ENCODE results near the gene ARIH1. TPM values are rescaled to one million over a fixed set of nuclear protein-coding genes. Genes with fewer than 3 reads are reported as not detected.
A peak's percentile ranks its signal among the peaks of the same experiment; 100 is the strongest.

Gene ARIH1
- total and polyA plus RNA-seq, 10 of the 15 experiments (the other 5 are each of a cell fraction or from before 2014, with no cell fraction given) = 14.7 to 99.5 (median 26.5) TPM

DNA sequence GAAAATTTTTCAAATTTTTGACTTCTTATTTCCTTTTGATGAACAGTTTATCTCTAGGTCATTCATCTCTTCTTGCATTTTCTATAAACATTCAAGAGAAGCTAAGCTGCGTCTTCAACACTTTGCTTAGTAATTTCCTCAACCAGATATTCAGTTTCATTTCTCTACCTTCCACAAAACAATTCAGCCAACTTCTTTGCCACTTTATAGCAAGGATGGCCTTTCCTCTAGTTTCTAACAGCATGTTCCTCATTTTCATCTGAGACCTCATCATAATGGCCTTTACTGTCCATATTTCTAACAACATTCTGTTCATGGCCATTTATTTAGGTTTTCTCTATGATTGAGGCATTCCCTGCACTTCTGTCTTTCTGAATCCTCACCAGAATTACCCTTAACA is 90.0 kb downstream of the ARIH1 start:
- Histone ChIP-seq H3K4me2 (ENCODE audit: control insufficient read depth, insufficient read depth) (no peak overlapping the region), H3K9ac (ENCODE audit: control insufficient read depth, insufficient read depth, low read length) (no peak overlapping the region), H2AFZ (ENCODE audit: control insufficient read depth, low read depth, low read length) (no peak overlapping the region), H3K36me3 (ENCODE audit: control insufficient read depth in 2 of 2, insufficient read depth in 2 of 2, low read length in 1 of 2) (peaks cover 0 to 15% of the 10 kb centered on the region in 2 experiments), H3K27me3 (replicated peaks in 1 of 2; ENCODE audit: control insufficient read depth in 2 of 2, insufficient read depth in 2 of 2, low read length in 1 of 2) (no peaks in the 10 kb centered on the region), H3K79me2 (ENCODE audit: control insufficient read depth, insufficient read depth, low read length) (no peaks in the 10 kb centered on the region; the same call in 1 of the 2 replicates), H4K20me1 (ENCODE audit: control insufficient read depth, insufficient read depth) (no peaks in the 10 kb centered on the region), H3K4me3 (no peak overlapping the region), H3K9me3 (replicated peaks; ENCODE audit: control insufficient read depth, insufficient read depth, low read length) (no peaks in the 10 kb centered on the region), H3K4me1 (ENCODE audit: control insufficient read depth, insufficient read depth, low read length) (no peaks in the 10 kb centered on the region), H3K27ac (ENCODE audit: control insufficient read depth, insufficient read depth) (no peak overlapping the region)
- intact Hi-C loops (cut with micrococcal nuclease; ENCODE audit: unreplicated experiment) = no loop called here
- peak; percentile 7 for FAIRE-seq
- ChIA-PET RAD21 (ENCODE audit: unreplicated experiment) (no interaction called here), CTCF (no interaction called here), POLR2A (interaction anchor here (0.6 kb wide), 1 partner anchor 385 kb away, joined by 3 read pairs; no protein-coding TSS in a partner anchor), SMC1A (ENCODE audit: uncharacterized antibody, unreplicated experiment) (no interaction called here)
- TF ChIP-seq MTA2 (IDR thresholded peaks at IDR 0.05; ENCODE audit: low read depth) = no peak
- no peak for TF ChIP-seq BACH1 (IDR thresholded peaks at IDR 0.05; ENCODE audit: borderline replicate concordance)
- TF ChIP-seq RELA (IDR thresholded peaks at IDR 0.05; ENCODE audit: borderline replicate concordance, partially characterized antibody) = no peak
- TF ChIP-seq, protein P1, sequence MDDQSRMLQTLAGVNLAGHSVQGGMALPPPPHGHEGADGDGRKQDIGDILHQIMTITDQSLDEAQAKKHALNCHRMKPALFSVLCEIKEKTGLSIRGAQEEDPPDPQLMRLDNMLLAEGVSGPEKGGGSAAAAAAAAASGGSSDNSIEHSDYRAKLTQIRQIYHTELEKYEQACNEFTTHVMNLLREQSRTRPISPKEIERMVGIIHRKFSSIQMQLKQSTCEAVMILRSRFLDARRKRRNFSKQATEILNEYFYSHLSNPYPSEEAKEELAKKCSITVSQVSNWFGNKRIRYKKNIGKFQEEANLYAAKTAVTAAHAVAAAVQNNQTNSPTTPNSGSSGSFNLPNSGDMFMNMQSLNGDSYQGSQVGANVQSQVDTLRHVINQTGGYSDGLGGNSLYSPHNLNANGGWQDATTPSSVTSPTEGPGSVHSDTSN (IDR thresholded peaks at IDR 0.05; ENCODE audit: insufficient replicate concordance, low read depth, low read length) = no peak
- no peak for TF ChIP-seq BHLHE40 (IDR thresholded peaks at IDR 0.05; ENCODE audit: borderline replicate concordance in 1 of 2, low read depth in 2 of 2, low read length in 1 of 2)
- no peak for TF ChIP-seq KLF5 (IDR thresholded peaks at IDR 0.05; ENCODE audit: partially characterized antibody)
- TF ChIP-seq SUPT20H (IDR thresholded peaks at IDR 0.05; ENCODE audit: borderline replicate concordance, control insufficient read depth, low read depth, low read length) = no peak
- BruUV-seq (replicated peaks) = no TSS peak
- no peak for DNase-seq (ENCODE audit: low read depth, low spot score)
- ATAC-seq = no peak
- in situ Hi-C loops (cut with MboI) = no loop called here
- 100% methylated on average over 1 of the region's 1 CpG for WGBS (ENCODE audit: insufficient coverage, insufficient replicate concordance, low lambda C conversion rate, missing lambda C conversion rate)

Data from GM12878 (cell line).